Measurements from ENCODE around the gene MAP4K3. TPM values are rescaled to one million over a fixed set of nuclear protein-coding genes. Genes with fewer than 3 reads are reported as not detected.
A peak's percentile ranks its signal among the peaks of the same experiment; 100 is the strongest.

Gene MAP4K3
- total RNA-seq, 2 experiments from 2014 or later, result 12.4 to 17.5 TPM

DNA sequence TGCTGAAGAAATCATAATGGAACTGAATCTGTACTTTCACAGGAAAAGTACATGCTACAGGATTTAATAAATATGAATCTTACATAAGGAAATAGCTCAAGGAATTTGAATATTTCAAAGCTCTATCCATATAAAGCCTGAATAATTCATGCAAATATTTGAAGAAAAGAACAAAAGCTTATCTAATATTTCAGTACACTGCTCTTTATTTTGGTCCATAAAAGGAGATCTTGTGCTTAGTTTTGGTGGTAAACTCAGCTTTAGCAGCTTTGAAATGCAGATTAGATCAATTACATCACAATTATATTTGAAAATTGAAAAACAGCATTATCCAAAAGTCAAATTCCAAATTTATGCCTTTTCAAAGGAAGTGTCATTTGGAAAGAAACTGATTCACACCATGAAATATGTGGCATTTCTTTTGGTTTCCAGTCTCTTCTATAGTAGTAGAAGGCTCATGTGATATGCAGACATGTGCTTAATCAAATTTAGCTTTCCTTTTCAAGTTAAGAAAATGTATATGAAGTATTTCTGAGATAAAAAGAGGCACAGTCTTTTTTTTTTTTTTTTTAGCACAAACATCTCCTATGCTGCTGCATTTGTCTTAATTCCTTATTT is 42.1 kb upstream of the MAP4K3 start:
- Histone ChIP-seq H3K9me3 (ENCODE audit: low read length) (peaks cover 8% of the 10 kb centered on the region; the same call in 1 of the 2 replicates), H3K36me3 (ENCODE audit: insufficient read depth, low read length) (peaks cover 13% of the 10 kb centered on the region), H3K4me2 (ENCODE audit: low read length) (no peak overlapping the region), H3K4me3 (ENCODE audit: low read depth, low read length, poor library complexity, severe bottlenecking) (no peak overlapping the region), H3K4me1 (ENCODE audit: insufficient read depth, low read length, poor library complexity, severe bottlenecking) (peaks cover 32% of the 10 kb centered on the region), H4K20me1 (ENCODE audit: insufficient read depth, low read length) (no peaks in the 10 kb centered on the region), H3K27ac (ENCODE audit: low read depth, low read length, poor library complexity, severe bottlenecking) (no peak overlapping the region), H3K9me2 (ENCODE audit: insufficient read depth, low read length) (no peaks in the 10 kb centered on the region), H3K79me2 (ENCODE audit: insufficient read depth, low read depth, low read length) (no peaks in the 10 kb centered on the region), H2AFZ (ENCODE audit: low read length) (no peak overlapping the region)
- intact Hi-C loops (cut with micrococcal nuclease; ENCODE audit: unreplicated experiment), result no loop called here
- POLR2A ChIA-PET, result interaction anchor here (0.5 to 1.2 kb wide), 13 partner anchors 9 to 1835 kb away, joined by 3 to 10 read pairs (median 5); no protein-coding TSS in a partner anchor
- CTCF ChIA-PET (ENCODE audit: unreplicated experiment), result no interaction called here
- DNase-seq (ENCODE audit: low spot score), result no peak
- TF ChIP-seq EZH2phosphoT487 (IDR thresholded peaks at IDR 0.05; ENCODE audit: borderline replicate concordance, low read depth, low read length), result no peak
- TF ChIP-seq, protein P1, sequence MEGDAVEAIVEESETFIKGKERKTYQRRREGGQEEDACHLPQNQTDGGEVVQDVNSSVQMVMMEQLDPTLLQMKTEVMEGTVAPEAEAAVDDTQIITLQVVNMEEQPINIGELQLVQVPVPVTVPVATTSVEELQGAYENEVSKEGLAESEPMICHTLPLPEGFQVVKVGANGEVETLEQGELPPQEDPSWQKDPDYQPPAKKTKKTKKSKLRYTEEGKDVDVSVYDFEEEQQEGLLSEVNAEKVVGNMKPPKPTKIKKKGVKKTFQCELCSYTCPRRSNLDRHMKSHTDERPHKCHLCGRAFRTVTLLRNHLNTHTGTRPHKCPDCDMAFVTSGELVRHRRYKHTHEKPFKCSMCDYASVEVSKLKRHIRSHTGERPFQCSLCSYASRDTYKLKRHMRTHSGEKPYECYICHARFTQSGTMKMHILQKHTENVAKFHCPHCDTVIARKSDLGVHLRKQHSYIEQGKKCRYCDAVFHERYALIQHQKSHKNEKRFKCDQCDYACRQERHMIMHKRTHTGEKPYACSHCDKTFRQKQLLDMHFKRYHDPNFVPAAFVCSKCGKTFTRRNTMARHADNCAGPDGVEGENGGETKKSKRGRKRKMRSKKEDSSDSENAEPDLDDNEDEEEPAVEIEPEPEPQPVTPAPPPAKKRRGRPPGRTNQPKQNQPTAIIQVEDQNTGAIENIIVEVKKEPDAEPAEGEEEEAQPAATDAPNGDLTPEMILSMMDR (conservative IDR thresholded peaks at IDR 0.05; ENCODE audit: low read length), result no peak
- BruUV-seq (replicated peaks), result no TSS peak

DNA sequence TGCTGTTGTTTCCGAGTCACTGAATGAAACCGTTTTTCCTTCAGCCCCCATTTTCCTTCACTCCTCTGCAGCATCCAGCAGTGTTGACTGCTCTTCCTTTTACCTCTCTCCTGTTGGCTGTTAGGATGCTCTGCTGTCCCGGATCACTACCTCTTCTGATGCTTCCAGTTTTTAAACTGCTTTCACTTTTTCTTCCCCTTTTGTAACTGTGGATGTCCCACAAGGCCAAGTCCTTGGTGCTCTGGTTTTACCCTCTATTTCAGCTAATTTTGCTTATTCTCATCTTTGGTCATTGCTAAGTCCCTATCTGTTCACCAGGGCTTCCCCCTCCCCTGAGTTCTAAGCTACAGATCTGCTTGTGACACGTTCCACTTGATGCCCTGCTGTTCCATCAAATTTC is 39.4 kb upstream of the MAP4K3 start:
- Histone ChIP-seq H3K27ac (ENCODE audit: low read depth, low read length, poor library complexity, severe bottlenecking) (peak overlapping the region; percentile 49), H3K79me2 (ENCODE audit: insufficient read depth, low read depth, low read length) (no peaks in the 10 kb centered on the region), H3K9me2 (ENCODE audit: insufficient read depth, low read length) (no peaks in the 10 kb centered on the region), H3K9me3 (ENCODE audit: low read length) (peaks cover 8% of the 10 kb centered on the region; the same call in 1 of the 2 replicates), H3K4me1 (ENCODE audit: insufficient read depth, low read length, poor library complexity, severe bottlenecking) (peaks cover 26% of the 10 kb centered on the region), H2AFZ (ENCODE audit: low read length) (peak overlapping the region; percentile 97), H4K20me1 (ENCODE audit: insufficient read depth, low read length) (no peaks in the 10 kb centered on the region), H3K36me3 (ENCODE audit: insufficient read depth, low read length) (peaks cover 13% of the 10 kb centered on the region), H3K4me2 (ENCODE audit: low read length) (peak overlapping the region; percentile 74), H3K4me3 (ENCODE audit: low read depth, low read length, poor library complexity, severe bottlenecking) (peak overlapping the region; percentile 47)
- DNase-seq (ENCODE audit: low spot score), result peak; percentile 66
- TF ChIP-seq, protein P1 (conservative IDR thresholded peaks at IDR 0.05; ENCODE audit: low read length), result no peak
- TF ChIP-seq EZH2phosphoT487 (IDR thresholded peaks at IDR 0.05; ENCODE audit: borderline replicate concordance, low read depth, low read length), result no peak
- ChIA-PET CTCF (ENCODE audit: unreplicated experiment) (no interaction called here), POLR2A (interaction anchor here (0.7 to 2.0 kb wide), 4 partner anchors 16 to 39 kb away, joined by 3 to 6 read pairs (median 4); no protein-coding TSS in a partner anchor)
- no TSS peak for BruUV-seq (replicated peaks)
- intact Hi-C loops (cut with micrococcal nuclease; ENCODE audit: unreplicated experiment), result no loop called here

- no peak for DNase-seq (ENCODE audit: low spot score)
- Histone ChIP-seq H3K4me3 (ENCODE audit: low read depth, low read length, poor library complexity, severe bottlenecking) (no peak overlapping the region), H3K79me2 (ENCODE audit: insufficient read depth, low read depth, low read length) (no peaks in the 10 kb centered on the region), H3K36me3 (ENCODE audit: insufficient read depth, low read length) (peaks cover 13% of the 10 kb centered on the region), H3K9me2 (ENCODE audit: insufficient read depth, low read length) (no peaks in the 10 kb centered on the region), H3K4me1 (ENCODE audit: insufficient read depth, low read length, poor library complexity, severe bottlenecking) (peaks cover 41% of the 10 kb centered on the region), H3K27ac (ENCODE audit: low read depth, low read length, poor library complexity, severe bottlenecking) (no peak overlapping the region), H2AFZ (ENCODE audit: low read length) (no peak overlapping the region), H3K4me2 (ENCODE audit: low read length) (no peak overlapping the region), H3K9me3 (ENCODE audit: low read length) (peaks cover 8% of the 10 kb centered on the region; the same call in 1 of the 2 replicates), H4K20me1 (ENCODE audit: insufficient read depth, low read length) (no peaks in the 10 kb centered on the region)
- TF ChIP-seq, protein P1 (conservative IDR thresholded peaks at IDR 0.05; ENCODE audit: low read length), result no peak
- TF ChIP-seq EZH2phosphoT487 (IDR thresholded peaks at IDR 0.05; ENCODE audit: borderline replicate concordance, low read depth, low read length), result no peak
- intact Hi-C loops (cut with micrococcal nuclease; ENCODE audit: unreplicated experiment), result no loop called here
- no TSS peak for BruUV-seq (replicated peaks)
- CTCF ChIA-PET (ENCODE audit: unreplicated experiment), result no interaction called here
- POLR2A ChIA-PET, result interaction anchor here (0.6 to 2.0 kb wide), 9 partner anchors 13 to 1891 kb away, joined by 3 to 6 read pairs (median 3); no protein-coding TSS in a partner anchor
Measured at GRCh38 chr2:39475006-39475405, 37.9 kb upstream of the MAP4K3 start.
